Parathyroid adenoma (tissue), 2 donors: ENCODE data around the gene RASL12.

ENCODE experiments used
- H2AFZ ChIP-seq: fragments of 300-600 bp; sonication (generic); one replicate; pipeline ENCODE4 v1.7.0; 2017; ENCODE audit warnings: antibody characterized with exemption, mild to moderate bottlenecking
- H3K27ac ChIP-seq: fragments of 300-600 bp; sonication (generic); one replicate; pipeline ENCODE4 v1.7.0; 2017
- H3K27me3 ChIP-seq: fragments of 300-600 bp; sonication (generic); one replicate; pipeline ENCODE4 v1.7.0; 2017; ENCODE audit warnings: low read length; ENCODE audit not compliant: control insufficient read depth, insufficient read depth
- H3K36me3 ChIP-seq: fragments of 300-600 bp; sonication (generic); one replicate; pipeline ENCODE4 v1.7.0; 2017; ENCODE audit warnings: low read length; ENCODE audit not compliant: control insufficient read depth, insufficient read depth
- H3K4me1 ChIP-seq: fragments of 300-600 bp; sonication (generic); one replicate; pipeline ENCODE4 v1.7.0; 2017; ENCODE audit warnings: control low read depth
- H3K4me2 ChIP-seq: fragments of 300-600 bp; sonication (generic); one replicate; pipeline ENCODE4 v1.7.0; 2017; ENCODE audit warnings: low read length
- H3K4me3 ChIP-seq: fragments of 300-600 bp; sonication (generic); one replicate; pipeline ENCODE4 v1.7.0; 2017; ENCODE audit warnings: low read depth, low read length
- H3K79me2 ChIP-seq: fragments of 300-600 bp; sonication (generic); one replicate; pipeline ENCODE4 v1.7.0; 2017; ENCODE audit warnings: control low read depth
- H3K9ac ChIP-seq: fragments of 300-600 bp; sonication (generic); one replicate; pipeline ENCODE4 v1.7.0; 2017; ENCODE audit warnings: mild to moderate bottlenecking
- H3K9me3 ChIP-seq: fragments of 300-600 bp; sonication (generic); one replicate; pipeline ENCODE4 v1.7.0; 2017; ENCODE audit warnings: low read length; ENCODE audit not compliant: control insufficient read depth
- CTCF ChIP-seq: fragments of 300-600 bp; sonication (generic); IDR thresholded peaks from one replicate; pipeline ENCODE4 v1.7.0; 2017; ENCODE audit warnings: antibody characterized with exemption, mild to moderate bottlenecking
- donor health status: primary hyperparathyroidism.

RASL12 gene

GRCh38 chr15:65060641-65061397, 7.0 kb downstream of the RASL12 start:
- H3K27me3 ChIP-seq = no peaks in the 10 kb centered on the region
- no peak overlapping the region for H3K4me2 ChIP-seq
- H3K9ac ChIP-seq = no peak overlapping the region
- no peak overlapping the region for H3K4me3 ChIP-seq
- no peaks in the 10 kb centered on the region for H3K9me3 ChIP-seq
- H3K79me2 ChIP-seq = no peaks in the 10 kb centered on the region
- no peaks in the 10 kb centered on the region for H3K36me3 ChIP-seq
- H3K4me1 ChIP-seq = no peaks in the 10 kb centered on the region
- H3K27ac ChIP-seq = no peak overlapping the region
- no peak overlapping the region for H2AFZ ChIP-seq
- no peak for TF ChIP-seq CTCF

DNA sequence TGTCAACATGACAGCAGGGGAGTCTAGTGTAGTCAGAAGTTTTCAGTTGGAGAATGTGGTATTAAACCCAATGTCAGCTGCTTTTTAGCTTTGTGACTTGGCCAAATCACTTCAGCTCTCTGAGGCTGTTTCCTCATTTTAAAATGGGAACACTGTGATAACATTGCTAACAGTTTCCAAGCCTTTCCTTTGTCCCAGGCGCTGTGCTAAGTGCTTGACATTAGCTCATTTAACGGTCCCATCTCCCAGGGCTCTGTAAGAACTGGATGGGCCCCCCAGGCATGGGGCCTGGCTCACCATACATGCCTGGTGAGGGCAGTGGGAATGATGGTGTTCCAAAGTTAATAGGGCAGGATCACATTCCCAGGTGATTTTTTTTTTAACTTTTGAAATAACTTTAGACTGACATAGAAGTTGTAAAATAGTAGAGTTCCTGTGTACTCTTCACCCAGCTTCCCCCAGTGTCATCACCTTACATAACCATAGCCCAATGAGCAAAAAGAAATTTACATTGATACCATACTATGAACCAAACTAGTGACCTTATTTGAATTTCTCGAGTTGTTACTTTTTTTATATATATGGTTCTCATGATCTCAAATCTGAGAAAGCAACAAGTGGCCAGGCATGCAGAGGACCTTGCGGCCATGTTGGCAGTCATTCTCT, 7.7 kb downstream of the RASL12 start:
- no peaks in the 10 kb centered on the region for H3K27me3 ChIP-seq
- H2AFZ ChIP-seq = no peak overlapping the region
- no peak overlapping the region for H3K9ac ChIP-seq
- no peak overlapping the region for H3K4me3 ChIP-seq
- no peak overlapping the region for H3K4me2 ChIP-seq
- no peak overlapping the region for H3K27ac ChIP-seq
- no peaks in the 10 kb centered on the region for H3K4me1 ChIP-seq
- TF ChIP-seq CTCF = no peak
- no peaks in the 10 kb centered on the region for H3K9me3 ChIP-seq
- no peaks in the 10 kb centered on the region for H3K36me3 ChIP-seq
- H3K79me2 ChIP-seq = no peaks in the 10 kb centered on the region

DNA sequence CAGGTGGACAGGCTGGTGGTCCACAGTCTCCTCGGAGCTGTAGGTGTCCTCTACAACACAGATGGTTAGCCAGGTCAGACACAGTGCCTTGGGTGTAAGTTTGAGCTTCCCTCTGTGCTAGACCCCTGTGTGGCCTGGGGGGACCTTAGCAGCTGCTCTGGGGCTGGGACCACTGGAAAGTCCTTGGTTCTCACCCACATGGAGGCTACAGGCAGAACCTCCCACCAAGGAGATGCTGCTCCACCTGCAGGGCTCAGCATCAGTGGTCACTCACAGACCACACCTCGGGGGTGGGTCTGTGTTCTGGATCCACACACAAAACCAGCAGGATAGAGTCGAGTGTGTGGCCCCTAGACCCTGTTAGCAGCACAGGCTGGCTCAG, 8.4 kb downstream of the RASL12 start:
- Histone ChIP-seq H3K9me3 (no peaks in the 10 kb centered on the region), H3K4me1 (no peaks in the 10 kb centered on the region), H2AFZ (no peak overlapping the region), H3K27me3 (no peaks in the 10 kb centered on the region), H3K4me2 (no peak overlapping the region), H3K27ac (no peak overlapping the region), H3K79me2 (no peaks in the 10 kb centered on the region), H3K4me3 (no peak overlapping the region), H3K36me3 (no peaks in the 10 kb centered on the region), H3K9ac (no peak overlapping the region)
- TF ChIP-seq CTCF = no peak

DNA sequence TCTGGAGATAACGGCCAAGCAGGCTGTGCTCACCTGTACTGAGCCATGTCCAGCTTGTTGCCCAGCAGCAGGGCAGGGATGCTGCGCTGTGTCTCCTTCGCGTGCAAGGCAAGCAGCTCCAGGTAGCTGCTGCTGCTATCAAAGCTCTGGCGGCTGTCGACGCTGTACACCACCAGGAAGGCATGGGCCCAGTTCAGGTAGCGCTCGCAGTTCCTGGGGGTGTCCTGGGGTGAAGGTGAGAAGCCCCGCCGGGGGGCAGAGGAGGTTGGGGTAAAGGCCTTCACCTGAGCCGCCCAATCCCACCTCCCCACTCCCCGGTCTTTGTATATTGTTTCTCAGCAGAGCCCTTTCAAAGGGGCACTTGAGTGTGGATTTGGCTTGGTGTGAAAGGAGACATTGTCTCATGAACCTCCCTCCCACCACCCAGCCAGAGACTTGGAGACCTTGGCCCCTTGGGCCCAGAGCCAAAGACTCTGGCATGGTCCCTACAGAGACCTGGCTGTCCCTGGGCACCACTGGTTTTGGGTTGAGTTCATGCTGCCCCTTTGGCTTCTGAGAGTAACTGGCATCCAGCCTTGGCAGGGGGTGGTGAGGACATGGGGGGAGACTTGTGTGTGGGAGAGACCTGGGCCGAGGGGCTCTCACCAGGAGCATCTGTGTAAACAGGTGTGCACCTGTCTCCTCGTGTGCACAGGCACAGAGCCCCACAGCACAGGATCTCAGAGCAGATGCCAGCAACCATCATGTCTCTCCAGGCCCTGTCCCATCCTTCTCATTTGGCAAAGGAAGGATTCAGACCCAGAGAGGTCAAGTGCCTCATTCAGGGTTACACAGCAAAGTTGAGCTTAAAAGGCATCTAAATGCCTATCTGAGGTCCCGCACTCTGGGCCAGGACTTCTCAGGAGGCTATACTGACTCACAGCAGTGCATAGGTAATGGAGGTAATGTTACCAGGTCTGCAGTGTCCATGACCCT, 9.1 kb downstream of the RASL12 start:
- Histone ChIP-seq H3K4me2 (no peak overlapping the region), H3K27me3 (no peaks in the 10 kb centered on the region), H3K4me1 (no peaks in the 10 kb centered on the region), H2AFZ (no peak overlapping the region), H3K27ac (no peak overlapping the region), H3K36me3 (no peaks in the 10 kb centered on the region), H3K79me2 (no peaks in the 10 kb centered on the region), H3K9me3 (no peaks in the 10 kb centered on the region), H3K9ac (no peak overlapping the region), H3K4me3 (no peak overlapping the region)
- TF ChIP-seq CTCF = no peak
